HG03575 (cell line): ENCODE results near the gene PRCC.

Experiments
- ATAC-seq: cut with Tn5 transposase; IDR thresholded peaks from one replicate; pipeline ENCODE4 v1.9.1; 2021; ENCODE audit not compliant: unreplicated experiment, insufficient number of reproducible peaks, low FRiP score; ENCODE audit errors: extremely low read depth

PRCC gene

GRCh38 chr1:156743367-156744302, 23.7 kb upstream of the PRCC start:
- ATAC-seq, result no peak

GRCh38 chr1:156744344-156744743, 23.0 kb upstream of the PRCC start:
- ATAC-seq, result no peak

GRCh38 chr1:156744786-156745419, 22.4 kb upstream of the PRCC start:
- no peak for ATAC-seq

- no peak for ATAC-seq
These were observed 21.5 kb upstream of the PRCC start for GRCh38 chr1:156745881-156746280.

GRCh38 chr1:156746406-156746727, 21.0 kb upstream of the PRCC start:
- no peak for ATAC-seq

GRCh38 chr1:156746728-156747631, 20.4 kb upstream of the PRCC start:
- ATAC-seq, result no peak

GRCh38 chr1:156747742-156748669, 19.3 kb upstream of the PRCC start:
- no peak for ATAC-seq

GRCh38 chr1:156748670-156749418, 18.5 kb upstream of the PRCC start:
- no peak for ATAC-seq

- no peak for ATAC-seq
These were observed 17.8 kb upstream of the PRCC start for GRCh38 chr1:156749419-156750118.

GRCh38 chr1:156750191-156750672, 17.1 kb upstream of the PRCC start:
- no peak for ATAC-seq

GRCh38 chr1:156750711-156751450, 16.5 kb upstream of the PRCC start:
- no peak for ATAC-seq

GRCh38 chr1:156751451-156751756, 15.9 kb upstream of the PRCC start, which contains the start of gene HDGF:
Gene HDGF, minus strand, starts transcription at chr1:156751675. Its CDS starts 246 bp downstream, at chr1:156751429.
- no peak for ATAC-seq

- ATAC-seq, result no peak
These were observed 15.4 kb upstream of the PRCC start for GRCh38 chr1:156751757-156752481.

GRCh38 chr1:156752843-156753482, 14.4 kb upstream of the PRCC start:
- ATAC-seq, result no peak

- no peak for ATAC-seq
These were observed 13.1 kb upstream of the PRCC start for GRCh38 chr1:156754219-156754618.
